GM18526 (cell line): ENCODE data around the gene FAM20A.

Experiments used
- POLR2A ChIP-seq: IDR thresholded peaks from 3 replicates; pipeline ENCODE4 v1.6.1; 2011; ENCODE audit not compliant: insufficient read length; ENCODE audit errors: extremely low read depth

Gene FAM20A

GRCh38 chr17:68567581-68567980, 33.6 kb downstream of the FAM20A start:
- TF ChIP-seq POLR2A, result no peak

- no peak for TF ChIP-seq POLR2A
Observed at GRCh38 chr17:68567035-68567434, 34.1 kb downstream of the FAM20A start.

GRCh38 chr17:68566442-68566738, 34.8 kb downstream of the FAM20A start:
- TF ChIP-seq POLR2A, result no peak

GRCh38 chr17:68565661-68566441, 35.3 kb downstream of the FAM20A start:
- TF ChIP-seq POLR2A, result no peak

GRCh38 chr17:68564415-68565111, 36.6 kb downstream of the FAM20A start:
- TF ChIP-seq POLR2A, result no peak

- TF ChIP-seq POLR2A, result no peak
Observed at GRCh38 chr17:68562736-68563135, 38.4 kb downstream of the FAM20A start.

- TF ChIP-seq POLR2A, result no peak
Observed at GRCh38 chr17:68560966-68561720, 40.0 kb downstream of the FAM20A start.

GRCh38 chr17:68559316-68559715, 41.9 kb downstream of the FAM20A start:
- no peak for TF ChIP-seq POLR2A

GRCh38 chr17:68556551-68556950, 44.6 kb downstream of the FAM20A start:
- TF ChIP-seq POLR2A, result no peak

- TF ChIP-seq POLR2A, result no peak
Observed at GRCh38 chr17:68544111-68544915, 56.9 kb downstream of the FAM20A start.

GRCh38 chr17:68542698-68543463, 58.3 kb downstream of the FAM20A start:
- no peak for TF ChIP-seq POLR2A

- TF ChIP-seq POLR2A, result no peak
Observed at GRCh38 chr17:68541816-68542215, 59.4 kb downstream of the FAM20A start.

- no peak for TF ChIP-seq POLR2A
Observed at GRCh38 chr17:68540981-68541380, 60.2 kb downstream of the FAM20A start.
